HG03108 (cell line): ENCODE data around the gene ARHGEF1.

Source experiments
- ATAC-seq: cut with Tn5 transposase; IDR thresholded peaks from one replicate; pipeline ENCODE4 v1.9.1; 2021; ENCODE audit warnings: moderate library complexity; ENCODE audit not compliant: unreplicated experiment

The ARHGEF1 gene

GRCh38 chr19:41917676-41918075, 34.7 kb downstream of the ARHGEF1 start:
- ATAC-seq = no peak

- no peak for ATAC-seq
Observed at GRCh38 chr19:41918095-41918494, 35.1 kb downstream of the ARHGEF1 start.

GRCh38 chr19:41918653-41919244, 35.8 kb downstream of the ARHGEF1 start:
- ATAC-seq = no peak

- ATAC-seq = no peak
Observed at GRCh38 chr19:41919948-41920712, 37.1 kb downstream of the ARHGEF1 start.

GRCh38 chr19:41920882-41921576, 38.0 kb downstream of the ARHGEF1 start:
- no peak for ATAC-seq

GRCh38 chr19:41921577-41922576, 38.9 kb downstream of the ARHGEF1 start:
- ATAC-seq = no peak

GRCh38 chr19:41922585-41922984, 39.6 kb downstream of the ARHGEF1 start:
- ATAC-seq = no peak

- no peak for ATAC-seq
Observed at GRCh38 chr19:41923045-41923788, 40.2 kb downstream of the ARHGEF1 start.

- ATAC-seq = no peak
Observed at GRCh38 chr19:41924151-41925145, 41.5 kb downstream of the ARHGEF1 start.

- no peak for ATAC-seq
Observed at GRCh38 chr19:41925208-41926003, 42.4 kb downstream of the ARHGEF1 start.

- no peak for ATAC-seq
Observed at GRCh38 chr19:41926028-41926762, 43.2 kb downstream of the ARHGEF1 start.

GRCh38 chr19:41926763-41927496, 43.9 kb downstream of the ARHGEF1 start:
- no peak for ATAC-seq

- no peak for ATAC-seq
Observed at GRCh38 chr19:41927497-41928192, 44.7 kb downstream of the ARHGEF1 start.

GRCh38 chr19:41928221-41928683, 45.3 kb downstream of the ARHGEF1 start, which contains the start of gene ERFL:
Gene ERFL (minus strand): TSS chr19:41928449. CDS start chr19:41912919, 15,530 bp downstream.
- ATAC-seq = no peak

GRCh38 chr19:41928754-41929535, 46.0 kb downstream of the ARHGEF1 start:
- ATAC-seq = no peak
